HG03045 (cell line): ENCODE data around the gene MYOM1.
A peak's percentile ranks its signal among the peaks of the same experiment; 100 is the strongest.

ENCODE experiments used
- ATAC-seq: cut with Tn5 transposase; IDR thresholded peaks from one replicate; pipeline ENCODE4 v1.9.1; 2021; ENCODE audit warnings: mild to moderate bottlenecking, moderate library complexity; ENCODE audit not compliant: unreplicated experiment

The MYOM1 gene

DNA sequence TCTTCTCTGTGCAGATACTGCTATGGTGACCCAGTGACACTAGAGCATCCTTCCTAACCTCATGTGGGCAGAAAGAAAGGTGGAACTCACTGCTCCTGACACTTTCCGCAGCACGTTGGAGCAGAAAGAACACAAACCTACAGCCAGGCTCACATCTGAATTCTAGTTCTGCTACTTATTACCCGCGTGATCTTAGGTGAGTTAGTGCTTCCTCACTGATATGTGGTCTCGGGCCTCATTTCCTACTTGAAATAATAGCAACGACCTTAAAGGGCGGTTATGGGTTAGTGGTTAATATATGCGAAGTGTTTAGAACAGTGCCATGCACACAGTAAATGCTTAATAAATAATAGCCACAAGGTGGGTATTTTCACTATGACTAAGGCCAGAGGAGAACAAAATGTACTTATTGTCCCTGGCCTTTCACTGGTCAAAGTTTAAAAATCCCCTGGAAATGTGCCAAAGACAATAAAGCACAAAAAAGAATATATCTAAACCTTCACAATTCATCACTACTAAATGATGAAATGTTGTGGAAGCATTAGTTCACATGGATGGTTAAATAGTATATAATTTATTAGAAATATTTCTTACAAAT is 66.6 kb downstream of the MYOM1 start:
- no peak for ATAC-seq

DNA sequence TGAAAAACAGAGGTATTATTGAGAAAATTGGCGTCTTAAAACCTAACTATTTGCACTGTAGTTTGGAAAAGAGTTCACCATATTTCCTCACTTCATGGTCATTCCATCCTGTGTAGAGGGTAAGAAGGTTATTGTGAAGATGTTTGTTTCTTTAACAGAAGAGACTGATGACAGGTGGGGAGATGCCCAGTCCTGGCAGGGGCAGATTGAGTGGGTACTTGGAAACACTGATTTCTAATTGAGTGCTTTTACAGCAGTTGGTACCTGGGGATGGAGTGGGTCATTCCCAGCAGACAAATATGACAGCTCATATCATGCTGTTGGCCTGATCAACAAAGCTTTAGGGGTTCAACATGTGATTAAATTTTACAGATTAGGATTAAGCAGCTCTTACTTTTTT is 67.5 kb downstream of the MYOM1 start:
- ATAC-seq = no peak

DNA sequence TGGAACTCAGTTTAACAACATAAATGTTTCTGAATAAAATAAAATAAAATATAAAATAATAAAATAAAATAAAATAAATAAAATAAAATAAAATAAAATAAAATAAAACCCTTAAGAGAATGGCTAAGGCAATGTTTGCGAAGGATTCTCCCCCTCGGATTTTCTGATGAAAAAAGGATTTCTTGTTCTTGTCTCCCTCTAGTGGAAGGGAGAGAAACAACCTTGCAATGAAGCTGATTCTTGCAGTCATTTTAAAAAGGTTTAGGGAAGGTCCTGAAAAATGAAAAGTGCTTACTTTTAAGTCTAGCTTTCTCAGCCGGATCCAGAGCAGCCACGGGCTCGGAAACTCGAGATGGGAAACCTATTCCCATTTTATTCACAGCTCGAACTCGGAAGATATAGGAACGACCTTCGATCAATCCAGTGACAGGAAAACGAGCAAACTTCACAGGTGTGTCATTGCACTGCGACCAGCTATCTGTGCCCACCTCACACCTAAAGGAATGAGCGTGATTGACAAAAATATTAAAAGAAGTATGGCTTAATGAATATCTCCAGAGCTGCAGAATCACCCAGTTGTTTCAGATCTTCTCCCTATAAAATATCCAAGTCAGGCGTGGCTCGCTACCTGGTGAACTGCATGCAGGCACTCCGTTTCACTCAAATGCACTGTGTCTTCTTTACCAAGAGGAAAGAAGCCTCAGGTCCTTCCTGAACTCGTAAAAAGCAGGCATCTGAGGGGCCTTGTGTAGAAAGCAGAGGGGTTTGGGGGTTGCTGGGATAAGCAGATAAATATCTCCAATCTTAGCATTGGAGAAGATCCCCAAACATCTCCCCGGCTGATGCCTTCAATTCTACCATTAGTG is 68.1 kb downstream of the MYOM1 start:
- no peak for ATAC-seq

DNA sequence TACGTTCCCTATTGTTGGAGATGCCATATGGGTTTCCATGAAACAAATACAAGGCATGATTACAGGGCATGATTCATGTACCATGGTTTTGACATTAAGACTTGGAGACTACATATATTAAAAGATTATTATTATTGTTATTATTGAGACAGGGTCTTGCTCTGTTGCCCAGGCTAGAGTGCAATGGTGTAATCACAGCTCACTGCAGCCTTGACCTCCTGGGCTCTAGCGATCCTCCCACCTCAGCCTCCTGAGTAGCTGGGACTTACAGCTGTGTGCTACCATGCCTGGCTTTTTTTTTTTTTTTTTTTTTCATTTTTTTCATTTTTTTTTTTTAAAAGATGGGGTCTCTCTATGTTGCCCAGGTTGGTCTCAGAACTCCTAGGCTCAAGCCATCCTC is 69.1 kb downstream of the MYOM1 start:
- ATAC-seq = no peak

DNA sequence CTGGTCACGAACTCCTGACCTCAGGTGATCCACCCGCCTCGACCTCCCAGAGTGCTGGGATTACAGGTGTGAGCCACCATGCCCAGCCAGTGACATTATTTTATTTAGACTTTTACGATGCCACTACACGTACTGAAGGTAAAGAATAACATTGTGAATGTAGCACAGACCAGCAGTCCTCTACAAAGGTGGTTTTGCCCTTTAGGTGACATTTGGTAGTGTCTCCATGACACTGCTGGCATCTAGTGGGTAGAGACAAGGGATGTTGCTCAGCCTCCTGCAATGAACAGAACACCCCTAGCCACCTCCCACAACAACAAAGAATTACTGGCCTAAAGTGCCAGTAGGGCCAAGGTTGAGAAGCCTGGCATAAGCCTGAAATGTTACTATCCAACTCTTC is 69.5 kb downstream of the MYOM1 start:
- ATAC-seq = no peak

DNA sequence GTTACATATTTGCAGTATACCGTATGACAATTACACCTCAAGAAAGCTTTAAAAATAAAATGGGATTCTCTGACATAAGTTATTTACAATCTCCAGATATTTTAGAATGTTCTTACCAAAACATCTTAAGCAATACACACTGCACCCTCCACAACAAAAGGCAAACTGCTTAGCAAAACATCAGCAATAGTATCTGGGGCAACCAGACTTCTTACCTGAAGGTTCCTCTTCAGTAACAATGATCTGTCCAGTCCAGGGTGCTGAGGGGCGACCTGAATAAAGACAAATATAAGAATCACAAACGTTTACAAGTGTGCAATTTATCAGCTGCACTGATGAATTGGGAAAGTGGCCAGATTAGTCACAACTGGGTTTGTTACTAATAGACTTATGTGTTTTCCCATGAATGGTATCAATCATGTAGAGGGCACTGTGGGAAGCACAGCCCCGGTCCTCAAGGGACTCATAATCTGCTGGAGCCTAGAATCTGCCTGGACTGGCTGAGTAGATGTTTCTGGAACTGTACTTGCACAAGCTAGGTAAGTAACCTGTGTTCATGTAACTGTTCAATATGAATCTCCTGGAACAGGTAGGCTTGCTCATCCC is 70.7 kb downstream of the MYOM1 start:
- no peak for ATAC-seq

DNA sequence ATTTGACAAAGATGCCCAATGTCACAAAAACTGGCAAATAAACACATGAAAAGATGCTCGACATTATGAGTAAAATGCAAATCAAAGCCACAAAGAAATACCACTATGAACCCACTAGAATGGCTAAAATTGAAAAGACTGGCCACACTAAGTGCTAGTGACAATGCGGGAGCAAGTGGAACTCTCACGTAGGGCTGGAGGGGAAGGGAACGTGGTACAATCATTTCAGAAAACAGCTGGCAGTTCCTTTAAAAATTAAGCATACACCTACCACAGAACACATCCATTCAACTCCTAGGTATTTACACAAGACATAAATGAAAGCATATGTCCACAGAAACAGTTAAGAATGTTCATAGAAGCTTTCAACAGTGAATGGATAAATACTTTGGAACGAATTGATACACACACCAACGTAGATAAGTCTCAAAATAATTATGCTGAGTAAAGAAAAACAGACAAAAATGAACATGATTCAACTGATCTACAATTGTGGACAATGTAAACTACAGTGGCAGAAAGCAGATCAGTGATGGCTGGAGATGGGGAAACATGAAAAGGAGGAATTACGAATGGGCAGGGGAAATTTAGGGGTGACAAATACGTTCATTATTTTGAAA is 71.7 kb downstream of the MYOM1 start:
- no peak for ATAC-seq

DNA sequence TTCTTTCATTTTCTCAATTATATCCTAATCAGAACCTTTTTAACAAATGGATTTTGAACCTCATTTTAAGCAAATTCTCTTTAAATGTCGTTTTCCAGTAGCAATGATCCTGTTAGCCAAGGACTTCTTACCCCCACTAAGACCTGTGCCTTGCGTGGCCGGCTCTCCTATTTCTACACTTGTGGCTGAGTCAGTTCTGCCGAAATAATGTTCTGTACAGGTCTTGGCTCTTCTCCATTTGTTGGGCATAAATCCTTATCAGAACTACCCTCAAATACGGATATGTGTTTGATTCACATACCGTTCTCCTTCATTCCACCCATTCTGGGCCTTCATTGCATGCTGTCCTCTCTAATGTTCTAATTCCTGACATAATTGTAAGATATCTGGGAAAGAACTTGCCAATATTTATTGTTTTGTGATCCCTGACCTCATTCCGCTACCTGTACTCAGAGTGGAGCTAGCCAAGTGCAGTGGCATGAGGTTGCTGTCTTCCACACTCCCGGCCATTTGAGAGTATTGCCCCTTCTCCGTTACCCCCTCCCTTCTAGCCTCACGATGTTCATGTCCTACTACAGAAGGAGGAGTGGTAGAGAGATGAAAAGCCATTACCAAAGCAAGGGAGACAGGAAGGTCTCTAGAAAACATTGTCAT is 78.7 kb downstream of the MYOM1 start:
- ATAC-seq = no peak

DNA sequence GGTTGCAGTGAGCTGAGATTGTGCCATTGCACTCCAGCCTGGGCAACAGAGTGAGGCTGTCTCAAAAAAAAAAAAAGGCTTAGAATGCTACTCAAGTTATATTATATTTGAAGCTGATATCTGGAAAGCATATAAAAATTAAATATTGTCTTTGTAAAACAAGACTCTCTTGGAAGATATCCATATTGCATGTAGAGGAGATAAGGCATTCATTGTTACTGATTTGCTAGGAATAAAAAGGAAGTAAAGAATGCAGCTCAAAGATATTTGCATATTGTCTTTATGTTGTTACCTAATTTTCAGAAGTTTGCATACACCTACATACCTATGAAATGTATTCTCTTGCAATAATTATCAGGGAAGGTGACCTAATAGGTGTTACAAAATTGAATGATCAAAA is 79.4 kb downstream of the MYOM1 start:
- ATAC-seq = no peak

DNA sequence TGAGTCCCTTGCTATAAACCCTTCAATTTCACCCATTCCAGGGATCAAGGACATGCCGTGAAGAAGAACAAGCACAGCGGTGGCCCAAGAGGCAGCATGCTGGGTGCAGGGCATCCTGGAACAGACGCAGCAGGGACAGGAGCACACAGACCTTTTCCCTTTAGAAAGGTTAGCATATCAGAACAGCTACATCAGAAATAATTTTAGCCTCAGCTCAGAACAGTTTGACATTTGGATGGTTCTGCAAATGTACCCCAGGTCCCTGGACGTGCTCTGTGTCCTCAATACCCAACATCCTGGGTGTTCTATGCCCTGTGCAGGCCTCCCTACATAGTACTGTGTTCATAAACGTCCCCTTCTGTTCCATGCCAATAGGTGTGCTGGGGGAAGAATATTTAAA is 80.4 kb downstream of the MYOM1 start:
- ATAC-seq = no peak

DNA sequence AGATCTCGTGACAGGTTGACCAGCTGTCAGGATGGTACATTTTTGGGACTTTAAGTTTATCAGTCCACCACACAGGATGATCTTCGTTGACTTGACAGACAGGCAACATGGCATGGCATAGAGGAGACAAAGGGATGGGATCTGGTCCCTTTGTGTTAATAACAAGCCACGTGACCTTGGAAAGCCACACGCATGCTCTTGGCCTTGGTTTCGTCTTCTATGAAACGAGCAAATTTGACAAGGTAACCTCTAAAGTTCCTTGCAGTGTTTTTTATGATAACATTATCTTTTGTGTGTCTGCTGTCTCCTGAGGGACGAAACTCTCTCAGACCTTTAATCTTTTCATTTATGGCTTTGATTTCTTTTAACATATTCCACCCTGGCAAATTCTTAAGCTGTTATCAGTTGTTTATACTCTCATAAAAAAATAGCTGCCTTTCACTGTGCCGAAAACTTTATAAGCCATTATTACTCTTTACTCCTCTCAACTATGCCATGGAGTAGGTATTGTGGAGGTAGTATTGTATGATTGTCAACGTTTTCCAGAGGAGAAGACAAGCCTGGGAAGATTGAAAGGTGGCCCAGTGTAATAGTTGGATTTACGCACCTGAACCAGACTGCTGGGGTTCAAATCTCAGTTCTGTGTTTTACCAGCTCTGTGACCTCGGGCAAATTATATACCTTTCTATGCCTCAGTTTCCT is 81.3 kb downstream of the MYOM1 start:
- no peak for ATAC-seq

DNA sequence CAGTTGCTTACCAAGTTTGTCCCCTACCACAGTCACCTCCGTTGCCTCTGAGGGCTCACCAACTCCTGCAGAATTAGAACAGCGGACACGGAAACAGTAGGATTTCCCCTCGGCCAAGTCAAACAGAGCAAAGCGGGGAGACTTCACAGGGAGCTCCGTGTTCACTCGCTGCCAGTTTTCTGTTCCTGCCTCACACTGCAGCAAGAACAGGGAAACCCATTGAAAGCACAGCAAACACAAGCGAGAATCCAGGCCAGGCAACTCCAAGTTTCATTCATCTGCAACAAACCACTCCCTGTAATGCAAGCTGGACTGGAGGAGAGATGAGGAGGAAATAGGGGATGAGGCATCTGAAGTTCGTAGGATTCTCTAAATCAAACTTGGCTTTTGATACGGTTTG is 84.2 kb downstream of the MYOM1 start:
- no peak for ATAC-seq

DNA sequence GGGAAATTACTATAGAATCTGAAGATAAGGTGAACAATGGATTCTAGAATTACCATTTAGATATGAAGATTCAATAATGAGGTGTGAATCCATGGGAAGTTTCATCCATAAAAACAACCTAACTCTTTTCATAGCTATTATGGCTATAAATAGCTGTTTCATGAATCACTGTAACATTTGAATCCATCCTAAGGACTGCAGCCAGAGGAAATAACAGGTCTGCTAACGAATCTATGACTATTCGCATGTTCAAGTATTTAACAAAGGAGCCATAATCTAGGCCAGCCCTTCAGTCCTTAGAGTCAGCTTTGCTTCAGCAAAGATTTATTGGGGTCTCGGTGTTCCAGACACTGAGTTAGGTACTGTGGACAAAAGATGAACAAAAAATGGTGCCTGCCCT is 87.1 kb downstream of the MYOM1 start:
- ATAC-seq = no peak

DNA sequence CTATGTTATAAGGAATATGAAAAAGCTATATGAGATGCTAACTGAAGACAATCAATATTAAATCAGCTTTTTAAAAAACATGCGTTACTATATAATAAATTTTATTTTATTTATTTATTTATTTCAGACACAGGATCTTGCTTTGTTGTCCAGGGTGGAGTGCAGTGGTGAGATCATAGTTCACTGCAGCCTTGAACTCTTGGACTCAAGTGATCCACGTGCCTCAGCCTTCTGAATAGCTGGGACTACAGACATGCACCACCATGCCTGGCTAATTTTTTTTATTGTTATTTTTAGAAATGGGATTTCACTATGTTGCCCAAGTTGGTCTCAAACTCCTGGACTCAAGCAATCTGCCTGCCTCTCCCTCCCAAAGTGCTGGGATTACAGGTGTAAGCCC is 89.4 kb downstream of the MYOM1 start:
- no peak for ATAC-seq

DNA sequence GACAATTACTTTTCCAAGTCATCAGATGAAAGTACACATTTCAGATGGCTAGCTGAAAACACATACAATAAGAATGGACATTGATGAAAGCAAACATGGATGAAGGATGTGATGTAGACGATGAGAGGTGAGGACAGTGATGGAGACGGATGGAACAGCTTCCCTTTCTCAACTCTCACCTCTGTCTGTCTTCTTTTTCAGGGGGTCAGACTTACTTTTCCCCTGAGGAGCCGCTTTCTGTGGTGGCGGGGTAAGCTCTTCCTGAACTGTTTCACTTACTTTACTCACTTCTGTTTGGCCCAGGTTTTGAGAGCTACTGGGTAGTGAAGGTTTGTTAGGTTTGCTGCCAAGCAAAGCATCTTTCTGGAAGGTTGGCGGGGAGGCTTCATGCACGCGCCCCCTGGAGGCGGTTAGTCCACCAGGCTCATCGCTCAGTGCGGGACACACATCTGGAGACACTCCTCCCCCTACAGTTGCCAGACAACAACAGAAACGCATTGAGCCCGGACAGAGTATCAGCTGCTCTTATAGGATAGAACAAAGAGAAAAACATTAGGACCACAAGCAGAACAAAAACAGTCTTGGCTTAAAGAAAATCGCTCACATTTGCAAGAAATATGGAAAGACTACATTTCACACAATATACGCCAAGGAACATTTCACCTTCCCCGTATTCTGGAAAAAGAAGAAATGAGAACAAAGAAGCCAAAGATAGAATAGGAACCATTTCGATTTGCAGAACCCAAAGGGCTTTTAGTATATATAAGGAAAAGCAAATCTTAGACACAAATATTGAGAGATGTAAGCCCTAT is 90.5 kb downstream of the MYOM1 start:
- peak; percentile 86 for ATAC-seq

DNA sequence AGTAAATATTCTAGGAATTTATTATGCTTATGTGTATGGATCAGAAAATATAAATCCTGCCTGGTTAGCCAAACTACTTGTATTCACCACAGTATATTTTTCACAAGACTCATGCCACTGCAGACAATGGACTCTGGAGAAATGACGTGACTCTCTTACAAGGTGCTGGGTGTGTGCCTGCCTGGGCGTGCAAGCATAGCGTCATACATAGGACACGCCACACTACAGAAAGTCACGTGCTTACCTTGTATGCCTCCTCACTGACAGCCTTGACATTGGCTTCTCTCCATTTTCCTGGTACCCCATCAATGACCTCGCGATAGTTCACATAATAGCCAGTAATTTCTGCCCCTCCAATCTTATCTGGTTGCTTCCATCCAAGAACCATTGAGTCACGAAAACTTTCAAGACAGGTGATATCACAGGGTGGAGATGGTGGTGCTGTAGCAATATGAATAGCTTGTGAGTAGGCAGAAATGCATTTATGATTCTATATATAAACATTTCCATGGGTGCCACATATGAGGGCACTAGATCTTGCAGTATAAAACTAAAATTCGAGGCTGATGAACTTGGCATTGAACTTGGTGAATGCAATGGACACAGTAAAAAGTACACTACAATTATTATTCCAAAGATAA is 93.2 kb downstream of the MYOM1 start:
- no peak for ATAC-seq

DNA sequence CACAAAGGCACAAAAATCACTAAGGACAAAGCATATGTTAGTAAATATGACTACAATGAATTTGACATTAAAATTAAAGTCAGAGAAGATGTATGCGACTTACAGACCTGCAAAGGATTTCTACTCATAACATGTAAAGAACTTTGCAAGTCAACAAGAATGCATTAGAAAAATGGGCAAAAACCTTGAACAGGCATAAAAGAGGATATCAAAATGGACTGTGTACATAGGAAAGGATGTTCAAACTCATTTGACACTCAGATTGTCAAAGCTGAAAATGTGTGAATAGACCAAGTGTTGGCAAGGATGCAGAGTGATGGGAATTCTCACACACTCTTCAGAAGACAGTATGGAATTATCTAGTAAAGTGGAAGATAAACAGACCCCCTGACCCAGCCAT is 94.9 kb downstream of the MYOM1 start:
- no peak for ATAC-seq

DNA sequence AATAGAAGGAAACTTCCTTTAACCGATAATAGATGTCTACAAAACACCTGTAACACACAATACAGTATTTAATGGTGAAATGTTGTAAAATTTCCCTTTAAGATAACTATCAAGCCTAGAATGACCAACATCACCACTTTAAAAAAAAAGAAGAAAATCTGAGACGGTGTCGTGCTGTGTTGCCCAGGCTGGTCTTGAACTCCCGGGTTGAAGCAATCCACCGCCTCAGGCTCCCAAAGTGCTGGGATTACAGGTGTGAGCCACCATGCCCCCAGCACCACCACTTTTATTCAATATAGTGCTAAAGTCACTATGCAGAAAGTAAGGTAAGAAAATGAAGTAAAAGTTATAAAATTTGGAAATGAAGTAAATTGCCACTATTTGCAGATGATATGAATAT is 96.9 kb downstream of the MYOM1 start:
- ATAC-seq = no peak

DNA sequence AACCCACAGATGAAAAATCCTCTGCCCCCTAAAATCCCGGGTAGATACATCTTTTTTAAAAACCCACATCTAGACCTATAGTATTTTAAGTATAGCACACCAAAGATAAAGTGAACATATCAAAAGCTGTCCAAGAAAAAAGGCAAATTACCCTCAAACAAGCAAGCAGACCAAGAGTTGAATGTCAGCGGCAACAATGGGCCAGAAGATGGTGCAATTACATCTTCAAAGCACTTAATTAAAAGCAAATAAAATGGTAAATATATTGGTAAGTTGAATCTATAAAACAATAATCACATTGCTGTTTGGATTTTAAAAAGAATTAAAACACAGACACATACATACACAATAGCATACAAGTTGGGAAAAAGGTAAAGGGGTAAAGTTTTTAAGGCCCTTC is 98.5 kb downstream of the MYOM1 start:
- ATAC-seq = no peak
